Suprapubic skin (tissue), 3 donors: Measurements from ENCODE around the gene ANKRD44.

ENCODE experiments used
- CTCF ChIP-seq, 2 donors: fragments of 200-600 bp in 1 of 2; fragments of 450-650 bp in 1 of 2; sonication (generic) in 1 of 2; IDR thresholded peaks; one replicate each; pipeline ENCODE4 v1.5.1; 2016 to 2019; ENCODE audit warnings: antibody characterized with exemption in 2 of 2, mild to moderate bottlenecking in 1 of 2, moderate library complexity in 1 of 2
- POLR2A ChIP-seq, 2 donors: fragments of 450-650 bp; IDR thresholded peaks; one replicate each; pipeline ENCODE4 v1.6.1; 2017; ENCODE audit warnings: antibody characterized with exemption in 2 of 2, mild to moderate bottlenecking in 2 of 2, moderate library complexity in 2 of 2

DNA sequence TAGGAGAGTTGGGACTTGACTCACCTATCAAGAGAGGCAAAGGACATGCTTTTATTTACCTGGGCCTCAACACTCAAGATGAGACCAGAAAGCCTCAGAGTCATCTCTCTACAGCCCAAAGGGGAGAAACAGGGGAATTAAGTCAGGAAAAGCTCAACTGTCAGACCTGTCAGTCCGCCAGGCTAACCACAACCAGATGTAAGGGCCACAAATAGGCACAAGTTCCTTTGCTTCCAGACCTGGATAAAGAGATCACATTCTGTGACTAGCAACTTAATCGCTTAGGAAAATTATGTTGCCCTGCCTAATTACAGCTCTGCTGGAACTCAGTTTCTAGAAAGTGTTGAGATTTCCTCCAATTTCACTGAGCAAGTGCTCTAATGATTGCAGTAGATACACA, 67.9 kb downstream of the ANKRD44 start:
- no peak for TF ChIP-seq CTCF (IDR thresholded peaks at IDR 0.05)
- TF ChIP-seq POLR2A (IDR thresholded peaks at IDR 0.05): no peak
